CD4-positive, alpha-beta memory T cell (primary cell): ENCODE results near the gene ASB4. TPM values are rescaled to one million over a fixed set of nuclear protein-coding genes. Genes with fewer than 3 reads are reported as not detected.

Source experiments
- CTCF ChIA-PET: fragments of 350-600 bp; sonication (Branson Sonifier 250); formaldehyde crosslinking; loops from one replicate; lab custom pipeline; 2021; ENCODE audit warnings: inconsistent platforms; ENCODE audit not compliant: partially characterized antibody; lab: Charles Lee
- POLR2A ChIA-PET: fragments of 350-600 bp; sonication (Branson Sonifier 250); formaldehyde crosslinking; loops from one replicate; lab custom pipeline; 2021; ENCODE audit not compliant: partially characterized antibody; lab: Charles Lee
- DNase-seq, 5 donors: peaks; one replicate each; pipeline versions ENCODE4 v3.0.0 to v3.0.0-alpha.2; 2020 to 2022; ENCODE audit warnings: mixed read lengths in 1 of 5
- H3K27ac ChIP-seq: one replicate; pipeline ENCODE4 v1.7.0; 2013; ENCODE audit warnings: low read depth, low read length
- H3K27me3 ChIP-seq: 2 replicates; pipeline ENCODE4 v1.7.0; 2013; ENCODE audit warnings: mild to moderate bottlenecking, low read length, moderate library complexity; ENCODE audit not compliant: insufficient read depth
- H3K36me3 ChIP-seq: 2 replicates; pipeline ENCODE4 v1.7.0; 2013; ENCODE audit warnings: mild to moderate bottlenecking, low read length, moderate library complexity; ENCODE audit not compliant: insufficient read depth
- H3K4me1 ChIP-seq: 2 replicates; pipeline ENCODE4 v1.7.0; 2013; ENCODE audit warnings: mild to moderate bottlenecking, low read length, moderate library complexity; ENCODE audit not compliant: insufficient read depth
- H3K4me3 ChIP-seq, 2 donors: one replicate each; pipeline ENCODE4 v1.7.0; 2013; ENCODE audit warnings: low read length in 2 of 2, mild to moderate bottlenecking in 1 of 2
- H3K9me3 ChIP-seq, 2 donors: one replicate each; pipeline ENCODE4 v1.7.0; 2013; ENCODE audit warnings: low read length in 2 of 2, control low read depth in 1 of 2; ENCODE audit not compliant: control insufficient read depth in 1 of 2
- H3K27ac Mint-ChIP-seq, 7 donors: one replicate each; pipeline ENCODE4 v1.8.0; 2020 to 2021; ENCODE audit warnings: mixed read lengths in 7 of 7, mild to moderate bottlenecking in 6 of 7, inconsistent platforms in 3 of 7, moderate library complexity in 3 of 7
- H3K27me3 Mint-ChIP-seq, 2 donors: one replicate each; pipeline ENCODE4 v1.8.0; 2020 to 2021; ENCODE audit warnings: mixed read lengths in 2 of 2
- H3K36me3 Mint-ChIP-seq, 2 donors: one replicate each; pipeline ENCODE4 v1.8.0; 2020 to 2021; ENCODE audit warnings: mixed read lengths in 2 of 2, inconsistent platforms in 1 of 2, mild to moderate bottlenecking in 1 of 2
- H3K4me1 Mint-ChIP-seq, 4 donors: one replicate each; pipeline ENCODE4 v1.8.0; 2020 to 2021; ENCODE audit warnings: mixed read lengths in 4 of 4, mild to moderate bottlenecking in 1 of 4
- H3K4me3 Mint-ChIP-seq, 8 donors: one replicate each; pipeline ENCODE4 v1.8.0; 2020 to 2021; ENCODE audit warnings: mixed read lengths in 8 of 8, mild to moderate bottlenecking in 7 of 8, moderate library complexity in 6 of 8, inconsistent platforms in 3 of 8
- H3K9me3 Mint-ChIP-seq, 8 donors: one replicate each; pipeline ENCODE4 v1.8.0; 2020 to 2021; ENCODE audit warnings: mixed read lengths in 8 of 8, mild to moderate bottlenecking in 5 of 8, inconsistent platforms in 3 of 8, moderate library complexity in 1 of 8
- intact Hi-C: fragments of 100-400 bp; cut with micrococcal nuclease; formaldehyde crosslinking; loops from one replicate; pipeline ENCODE4 v1.15.1; 2023
- polyA plus RNA-seq, 2 donors: library from polyadenylated mRNA; unstranded; fragments of 300-500 nt; fragmentation: Illumina TruSeq; gene quantifications; one replicate each; pipeline ENCODE4 v1.2.3, GENCODE V29; 2021
- total RNA-seq, 2 experiments: library from RNA; stranded (reverse); gene quantifications; one replicate each; pipeline ENCODE4 v1.2.3, GENCODE V29; 2021

ASB4 gene
- total and polyA plus RNA-seq, 4 experiments from 2014 or later, result not detected

DNA sequence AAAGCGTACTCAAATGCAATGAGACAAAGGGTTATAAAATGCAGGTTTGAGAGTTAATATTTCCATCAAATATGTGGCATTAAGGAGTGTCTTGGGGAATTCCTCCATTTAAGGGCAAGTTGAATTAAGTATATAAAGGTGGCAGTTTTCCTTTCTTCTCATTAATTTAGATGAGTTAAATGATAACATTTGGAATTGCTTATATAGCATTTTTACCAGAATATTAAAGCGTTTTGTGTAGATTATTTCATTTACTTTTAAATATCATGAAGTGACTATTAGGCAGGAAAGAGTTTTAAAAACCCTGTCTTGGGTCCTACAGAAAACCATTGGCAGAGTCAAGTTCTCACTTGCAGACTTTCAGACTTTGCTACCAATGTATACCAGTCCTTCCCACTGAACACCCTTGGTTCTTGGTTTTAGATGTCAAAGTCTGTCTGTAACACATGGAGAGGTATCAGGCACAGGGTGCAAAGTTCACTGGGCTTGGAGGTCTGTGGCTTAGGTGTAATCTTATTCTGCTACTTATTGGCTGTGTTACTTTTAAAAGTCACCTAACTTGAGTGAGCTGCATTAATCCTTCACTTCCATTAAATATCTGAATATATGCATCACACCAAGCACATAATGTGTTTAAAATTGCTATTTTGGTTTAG lies 51.0 kb downstream of the ASB4 start:
- CTCF ChIA-PET, result no interaction called here
- intact Hi-C loops, result no loop called here
- Histone ChIP-seq H3K4me1 (no peaks in the 10 kb centered on the region), H3K9me3 (no peaks in the 10 kb centered on the region), H3K27me3 (no peaks in the 10 kb centered on the region), H3K36me3 (no peaks in the 10 kb centered on the region), H3K4me3 (no peak overlapping the region), H3K27ac (no peak overlapping the region)
- Mint-ChIP-seq H3K4me1 (no peaks in the 10 kb centered on the region), H3K9me3 (peaks cover 0 to 2% (median 0%) of the 10 kb centered on the region in 8 donors), H3K27me3 (peaks cover 3 to 5% of the 10 kb centered on the region in 2 donors), H3K4me3 (no peak overlapping the region), H3K27ac (no peak overlapping the region), H3K36me3 (no peaks in the 10 kb centered on the region)
- DNase-seq, result no peak
- POLR2A ChIA-PET, result no interaction called here

- Mint-ChIP-seq H3K27ac (no peak overlapping the region), H3K36me3 (no peaks in the 10 kb centered on the region), H3K4me3 (no peak overlapping the region), H3K4me1 (no peaks in the 10 kb centered on the region), H3K27me3 (peaks cover 3 to 5% of the 10 kb centered on the region in 2 donors), H3K9me3 (peaks cover 0 to 2% (median 0%) of the 10 kb centered on the region in 8 donors)
- no peak for DNase-seq
- Histone ChIP-seq H3K36me3 (no peaks in the 10 kb centered on the region), H3K27me3 (no peaks in the 10 kb centered on the region), H3K4me3 (no peak overlapping the region), H3K27ac (no peak overlapping the region), H3K9me3 (no peaks in the 10 kb centered on the region), H3K4me1 (no peaks in the 10 kb centered on the region)
- POLR2A ChIA-PET, result no interaction called here
- intact Hi-C loops, result no loop called here
- CTCF ChIA-PET, result no interaction called here
Observed at GRCh38 chr7:95537468-95537867, 51.7 kb downstream of the ASB4 start.

DNA sequence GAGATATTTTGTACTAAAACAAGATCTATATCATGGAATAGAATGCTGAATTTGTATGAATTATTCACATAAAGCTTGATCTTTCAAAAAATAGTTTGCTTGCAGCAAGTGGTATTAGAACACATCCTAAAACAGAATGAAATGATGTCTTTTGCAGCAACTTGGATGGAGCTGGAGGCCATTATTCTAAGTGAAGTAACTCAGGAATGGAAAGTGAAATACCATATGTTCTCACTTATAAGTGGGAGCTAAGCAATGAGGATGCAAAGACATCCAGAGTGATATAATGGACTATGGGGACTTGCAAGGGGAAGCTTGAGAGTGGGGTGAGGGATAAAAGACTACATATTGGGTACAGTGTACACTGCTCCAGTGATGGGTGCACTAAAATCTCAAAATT lies 53.7 kb downstream of the ASB4 start:
- Histone ChIP-seq H3K27me3 (no peaks in the 10 kb centered on the region), H3K9me3 (no peaks in the 10 kb centered on the region), H3K4me1 (no peaks in the 10 kb centered on the region), H3K36me3 (no peaks in the 10 kb centered on the region), H3K4me3 (no peak overlapping the region), H3K27ac (no peak overlapping the region)
- peaks cover under 1 to 5% of the 10 kb centered on the region in 2 donors for H3K27me3 Mint-ChIP-seq
- no peak overlapping the region for H3K4me3 Mint-ChIP-seq
- no peak overlapping the region for H3K27ac Mint-ChIP-seq
- DNase-seq, result no peak
- ChIA-PET CTCF (interaction anchor here (1.4 kb wide), 1 partner anchor 28 kb away, joined by 4 read pairs; no protein-coding TSS in a partner anchor), POLR2A (no interaction called here)
- H3K36me3 Mint-ChIP-seq, result no peaks in the 10 kb centered on the region
- peaks cover 0 to 2% (median 0%) of the 10 kb centered on the region in 8 donors for H3K9me3 Mint-ChIP-seq
- H3K4me1 Mint-ChIP-seq, result no peaks in the 10 kb centered on the region
- intact Hi-C loops, result no loop called here

GRCh38 chr7:95540366-95540765 lies 54.6 kb downstream of the ASB4 start:
- no peaks in the 10 kb centered on the region for H3K27me3 ChIP-seq
- intact Hi-C loops, result no loop called here
- peaks cover 0 to 5% of the 10 kb centered on the region in 2 donors for H3K27me3 Mint-ChIP-seq
- no peak overlapping the region for H3K4me3 Mint-ChIP-seq
- H3K27ac ChIP-seq, result no peak overlapping the region
- H3K4me3 ChIP-seq, result no peak overlapping the region
- DNase-seq, result no peak
- peaks cover 0 to 2% (median 0%) of the 10 kb centered on the region in 8 donors for H3K9me3 Mint-ChIP-seq
- no peaks in the 10 kb centered on the region for H3K9me3 ChIP-seq
- CTCF ChIA-PET, result interaction anchor here (1.4 to 2.2 kb wide), 2 partner anchors 8 to 29 kb away, joined by 4 read pairs; no protein-coding TSS in a partner anchor
- POLR2A ChIA-PET, result no interaction called here
- no peaks in the 10 kb centered on the region for H3K36me3 Mint-ChIP-seq
- H3K27ac Mint-ChIP-seq, result no peak overlapping the region
- no peaks in the 10 kb centered on the region for H3K4me1 Mint-ChIP-seq
- no peaks in the 10 kb centered on the region for H3K36me3 ChIP-seq
- no peaks in the 10 kb centered on the region for H3K4me1 ChIP-seq

- CTCF ChIA-PET, result no interaction called here
- DNase-seq, result no peak
Observed at GRCh38 chr7:95543312-95543711, 57.6 kb downstream of the ASB4 start.

GRCh38 chr7:95544171-95544570 lies 58.4 kb downstream of the ASB4 start:
- Mint-ChIP-seq H3K9me3 (peaks cover 0 to 3% (median 0%) of the 10 kb centered on the region in 8 donors), H3K4me3 (no peak overlapping the region), H3K27me3 (peaks cover 0 to 2% of the 10 kb centered on the region in 2 donors), H3K36me3 (no peaks in the 10 kb centered on the region), H3K27ac (no peak overlapping the region), H3K4me1 (no peaks in the 10 kb centered on the region)
- CTCF ChIA-PET, result no interaction called here
- no peaks in the 10 kb centered on the region for H3K9me3 ChIP-seq
- POLR2A ChIA-PET, result no interaction called here
- H3K36me3 ChIP-seq, result no peaks in the 10 kb centered on the region
- no peaks in the 10 kb centered on the region for H3K27me3 ChIP-seq
- intact Hi-C loops, result no loop called here
- H3K27ac ChIP-seq, result no peak overlapping the region
- H3K4me3 ChIP-seq, result no peak overlapping the region
- DNase-seq, result no peak
- H3K4me1 ChIP-seq, result no peaks in the 10 kb centered on the region

More at GRCh38 chr7:95543312-95543711, 57.6 kb downstream of the ASB4 start:
- no peaks in the 10 kb centered on the region for H3K36me3 Mint-ChIP-seq
- no peak overlapping the region for H3K4me3 ChIP-seq
- no peaks in the 10 kb centered on the region for H3K4me1 ChIP-seq
- H3K4me1 Mint-ChIP-seq, result no peaks in the 10 kb centered on the region
- H3K27ac ChIP-seq, result no peak overlapping the region
- intact Hi-C loops, result no loop called here
- H3K36me3 ChIP-seq, result no peaks in the 10 kb centered on the region
- H3K4me3 Mint-ChIP-seq, result no peak overlapping the region
- peaks cover 0 to 2% of the 10 kb centered on the region in 2 donors for H3K27me3 Mint-ChIP-seq
- H3K9me3 ChIP-seq, result no peaks in the 10 kb centered on the region
- peaks cover 0 to 2% (median 0%) of the 10 kb centered on the region in 8 donors for H3K9me3 Mint-ChIP-seq
- POLR2A ChIA-PET, result no interaction called here
- no peaks in the 10 kb centered on the region for H3K27me3 ChIP-seq
- H3K27ac Mint-ChIP-seq, result no peak overlapping the region

DNA sequence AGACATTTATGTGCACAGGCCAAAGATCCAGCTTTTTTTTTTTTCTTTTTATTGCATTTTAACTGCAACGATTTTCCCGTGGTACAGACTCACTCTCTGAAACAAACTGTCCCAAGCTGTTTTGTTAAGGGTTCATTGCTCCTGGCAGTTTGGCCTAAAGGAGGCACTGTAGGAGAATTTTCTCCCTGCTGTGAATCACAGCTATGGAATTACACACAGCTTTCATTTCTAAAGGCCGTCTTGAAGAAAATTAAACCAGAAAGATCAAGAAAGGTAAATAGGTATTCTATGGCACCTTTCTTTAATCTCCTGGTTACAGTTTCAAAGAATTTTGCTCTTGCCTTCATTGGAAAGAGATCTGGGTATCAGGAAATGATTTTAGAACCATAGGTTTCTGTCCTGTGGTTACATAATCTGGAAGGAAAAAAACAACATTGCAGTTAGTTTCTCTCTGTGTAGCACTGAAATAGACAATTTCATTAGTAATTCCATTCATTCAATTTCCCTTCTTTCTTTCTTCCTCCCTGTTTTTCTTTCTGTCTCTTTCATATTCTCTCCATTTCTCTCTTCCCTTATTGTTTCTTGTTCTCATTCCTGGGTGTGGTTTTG lies 59.4 kb downstream of the ASB4 start:
- Mint-ChIP-seq H3K27me3 (peaks cover 0 to 2% of the 10 kb centered on the region in 2 donors), H3K27ac (no peak overlapping the region), H3K36me3 (no peaks in the 10 kb centered on the region), H3K9me3 (peaks cover 0 to 3% (median 0%) of the 10 kb centered on the region in 8 donors), H3K4me3 (no peak overlapping the region), H3K4me1 (no peaks in the 10 kb centered on the region)
- no peaks in the 10 kb centered on the region for H3K27me3 ChIP-seq
- ChIA-PET CTCF (no interaction called here), POLR2A (no interaction called here)
- no peak for DNase-seq
- no peaks in the 10 kb centered on the region for H3K36me3 ChIP-seq
- H3K27ac ChIP-seq, result no peak overlapping the region
- intact Hi-C loops, result no loop called here
- H3K4me3 ChIP-seq, result no peak overlapping the region
- H3K4me1 ChIP-seq, result no peaks in the 10 kb centered on the region
- H3K9me3 ChIP-seq, result no peaks in the 10 kb centered on the region
